ENCODE results near the gene OR2A42.
"Not testable (repeated sequence)": the region's sequence is repeated elsewhere in the genome, so short reads cannot be mapped to it uniquely, and the experiment has no call there.

DNA sequence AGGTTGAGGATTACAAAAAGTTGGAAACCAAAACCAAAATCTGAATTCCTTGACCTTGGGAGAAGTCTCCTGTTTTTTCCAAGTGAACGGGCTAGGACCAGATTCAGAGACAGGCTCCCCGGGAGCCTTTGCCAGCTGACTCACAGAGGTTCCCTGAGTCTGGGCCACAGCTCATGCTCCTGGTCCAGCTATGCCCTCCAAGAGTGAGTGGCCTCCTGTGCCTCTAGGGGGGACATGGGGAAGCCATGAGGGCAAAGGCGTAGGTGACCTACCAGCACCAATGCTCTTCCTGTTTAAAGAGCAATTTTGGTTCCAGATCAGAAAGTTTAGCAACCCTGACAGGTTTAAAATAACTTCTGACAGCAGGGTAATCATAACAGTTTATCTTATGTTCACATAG is 10.6 kb downstream of the OR2A42 start:
- TF ChIP-seq, protein P1, sequence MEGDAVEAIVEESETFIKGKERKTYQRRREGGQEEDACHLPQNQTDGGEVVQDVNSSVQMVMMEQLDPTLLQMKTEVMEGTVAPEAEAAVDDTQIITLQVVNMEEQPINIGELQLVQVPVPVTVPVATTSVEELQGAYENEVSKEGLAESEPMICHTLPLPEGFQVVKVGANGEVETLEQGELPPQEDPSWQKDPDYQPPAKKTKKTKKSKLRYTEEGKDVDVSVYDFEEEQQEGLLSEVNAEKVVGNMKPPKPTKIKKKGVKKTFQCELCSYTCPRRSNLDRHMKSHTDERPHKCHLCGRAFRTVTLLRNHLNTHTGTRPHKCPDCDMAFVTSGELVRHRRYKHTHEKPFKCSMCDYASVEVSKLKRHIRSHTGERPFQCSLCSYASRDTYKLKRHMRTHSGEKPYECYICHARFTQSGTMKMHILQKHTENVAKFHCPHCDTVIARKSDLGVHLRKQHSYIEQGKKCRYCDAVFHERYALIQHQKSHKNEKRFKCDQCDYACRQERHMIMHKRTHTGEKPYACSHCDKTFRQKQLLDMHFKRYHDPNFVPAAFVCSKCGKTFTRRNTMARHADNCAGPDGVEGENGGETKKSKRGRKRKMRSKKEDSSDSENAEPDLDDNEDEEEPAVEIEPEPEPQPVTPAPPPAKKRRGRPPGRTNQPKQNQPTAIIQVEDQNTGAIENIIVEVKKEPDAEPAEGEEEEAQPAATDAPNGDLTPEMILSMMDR (IDR thresholded peaks at IDR 0.05; ENCODE audit: poor library complexity): not testable (repeated sequence)
- not testable (repeated sequence) for TF ChIP-seq EZH2phosphoT487 (IDR thresholded peaks at IDR 0.05; ENCODE audit: low read depth, severe bottlenecking, unreplicated experiment); EZH2 (IDR thresholded peaks at IDR 0.05; ENCODE audit: borderline replicate concordance)
